ENCODE data around the gene RAB8A. TPM values are rescaled to one million over a fixed set of nuclear protein-coding genes. Genes with fewer than 3 reads are reported as not detected.

Gene RAB8A
- total and polyA plus RNA-seq, 9 of the 15 experiments (the other 6 are each of a cell fraction or from before 2014, with no cell fraction given): 11.2 to 102 (median 53.2) TPM

- TF ChIP-seq RFX5 (IDR thresholded peaks at IDR 0.05; ENCODE audit: low read depth, low read length) (no peak), TAL1 (IDR thresholded peaks at IDR 0.05) (no peak), STAT5A (IDR thresholded peaks at IDR 0.05; ENCODE audit: borderline replicate concordance, low read length) (no peak), ZBTB7A (IDR thresholded peaks at IDR 0.05; ENCODE audit: borderline replicate concordance, control insufficient read depth, low read depth, low read length) (peak; percentile 30), ZBTB1 (CRISPR knock-in tag; IDR thresholded peaks at IDR 0.05; ENCODE audit: borderline replicate concordance, low read depth) (no peak), HBP1 (CRISPR knock-in tag; IDR thresholded peaks at IDR 0.05) (no peak), ZC3H11A (IDR thresholded peaks at IDR 0.05; ENCODE audit: low read depth, low read length) (no peak), ZNF174 (CRISPR knock-in tag; IDR thresholded peaks at IDR 0.05) (0 out of 2 replicates have a peak, but pooled peaks have one; percentile 62), TSHZ1 (CRISPR knock-in tag; IDR thresholded peaks at IDR 0.05) (no peak), ZBTB9 (CRISPR knock-in tag; IDR thresholded peaks at IDR 0.05) (peak; percentile 49; the same call in 1 of the 2 replicates), COPS2 (conservative IDR thresholded peaks at IDR 0.05) (no peak), HNRNPL (IDR thresholded peaks at IDR 0.05; ENCODE audit: low read depth, low read length) (no peak), ZNF717 (CRISPR knock-in tag; IDR thresholded peaks at IDR 0.05) (no peak), HINFP (tag; conservative IDR thresholded peaks at IDR 0.05; ENCODE audit: low read depth) (0 out of 2 replicates have a peak, but pooled peaks have one; percentile 43), BRF2 (IDR thresholded peaks at IDR 0.05; ENCODE audit: borderline replicate concordance, insufficient read depth, insufficient read length) (no peak), STAT5B (CRISPR knock-in tag; IDR thresholded peaks at IDR 0.05) (no peak), HNRNPUL1 (IDR thresholded peaks at IDR 0.05; ENCODE audit: low read length) (no peak), C11orf30 (IDR thresholded peaks at IDR 0.05; ENCODE audit: low read depth) (peak; percentile 48)
Observed at GRCh38 chr19:16111160-16111908, at the start of gene RAB8A (continued).
